Cardiac fibroblast (primary cell): ENCODE results near the gene COBL.

Source experiments
- DNase-seq, 2 donors: peaks; one replicate each; pipeline versions ENCODE4 v3.0.0 to v3.0.0-alpha.2; 2010; ENCODE audit warnings: low read depth in 2 of 2
- H3K4me3 ChIP-seq, 2 donors: replicated peaks in 1 of 2; 1 replicate in 1 of 2; 2 replicates in 1 of 2; pipeline ENCODE4 v1.5.1; 2011; ENCODE audit warnings: low read depth in 2 of 2, low read length in 2 of 2, mild to moderate bottlenecking in 2 of 2, moderate library complexity in 1 of 2
- TF ChIP-seq, protein P1 (sequence below): IDR thresholded peaks from one replicate; pipeline ENCODE4 v1.5.1; 2011; ENCODE audit warnings: low read depth, mild to moderate bottlenecking, low read length, inconsistent platforms

The COBL gene

GRCh38 chr7:51141451-51142003 is 175.1 kb downstream of the COBL start:
- TF ChIP-seq, protein P1, sequence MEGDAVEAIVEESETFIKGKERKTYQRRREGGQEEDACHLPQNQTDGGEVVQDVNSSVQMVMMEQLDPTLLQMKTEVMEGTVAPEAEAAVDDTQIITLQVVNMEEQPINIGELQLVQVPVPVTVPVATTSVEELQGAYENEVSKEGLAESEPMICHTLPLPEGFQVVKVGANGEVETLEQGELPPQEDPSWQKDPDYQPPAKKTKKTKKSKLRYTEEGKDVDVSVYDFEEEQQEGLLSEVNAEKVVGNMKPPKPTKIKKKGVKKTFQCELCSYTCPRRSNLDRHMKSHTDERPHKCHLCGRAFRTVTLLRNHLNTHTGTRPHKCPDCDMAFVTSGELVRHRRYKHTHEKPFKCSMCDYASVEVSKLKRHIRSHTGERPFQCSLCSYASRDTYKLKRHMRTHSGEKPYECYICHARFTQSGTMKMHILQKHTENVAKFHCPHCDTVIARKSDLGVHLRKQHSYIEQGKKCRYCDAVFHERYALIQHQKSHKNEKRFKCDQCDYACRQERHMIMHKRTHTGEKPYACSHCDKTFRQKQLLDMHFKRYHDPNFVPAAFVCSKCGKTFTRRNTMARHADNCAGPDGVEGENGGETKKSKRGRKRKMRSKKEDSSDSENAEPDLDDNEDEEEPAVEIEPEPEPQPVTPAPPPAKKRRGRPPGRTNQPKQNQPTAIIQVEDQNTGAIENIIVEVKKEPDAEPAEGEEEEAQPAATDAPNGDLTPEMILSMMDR: peak; percentile 75
- DNase-seq: peak; percentile 68 to 69
- H3K4me3 ChIP-seq: no peak overlapping the region

DNA sequence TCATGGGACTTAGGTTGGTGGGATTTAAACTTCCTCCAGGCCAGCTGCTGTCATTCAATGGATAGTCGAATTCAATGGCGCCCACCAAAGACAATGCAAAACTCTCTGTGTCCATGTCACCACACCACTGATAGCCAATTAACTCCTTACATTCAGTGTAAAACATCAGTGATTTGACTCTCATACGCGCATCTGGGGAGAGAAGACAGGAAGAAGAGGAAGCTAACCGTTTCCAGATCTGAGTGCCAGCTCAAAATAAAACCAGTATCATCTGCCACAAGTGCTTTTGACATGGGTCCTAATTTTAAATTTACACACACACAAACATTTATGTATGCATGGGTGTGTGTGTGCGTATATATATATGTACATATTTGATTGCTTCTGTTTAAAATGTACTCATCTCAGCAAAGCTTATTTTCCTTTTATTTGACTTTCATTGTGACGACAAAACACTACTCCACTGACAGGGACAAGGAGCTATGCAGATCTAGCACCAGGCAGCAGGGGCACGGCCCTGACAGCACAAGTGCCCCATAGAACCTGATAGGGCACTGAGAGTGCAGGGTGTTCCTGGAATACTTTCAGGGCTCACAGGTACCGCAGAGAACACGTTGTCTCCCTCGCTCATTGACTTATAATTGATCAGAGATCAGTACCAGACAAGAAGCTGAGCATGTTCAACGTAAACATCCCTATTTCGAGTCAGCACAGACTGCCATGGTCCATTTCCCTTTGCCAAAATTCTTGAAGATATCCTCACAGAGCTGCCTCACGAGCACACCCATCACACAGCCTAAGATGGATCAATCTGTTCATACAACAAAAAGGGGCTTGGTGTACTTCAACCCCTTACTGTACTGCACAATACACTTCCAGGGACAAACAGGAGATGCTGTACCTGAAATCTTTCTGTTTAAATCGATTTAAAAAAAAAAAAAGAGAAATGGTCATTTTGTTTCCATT is 176.1 kb downstream of the COBL start:
- TF ChIP-seq, protein P1: no peak
- no peak overlapping the region for H3K4me3 ChIP-seq
- no peak for DNase-seq

- TF ChIP-seq, protein P1: no peak
- no peak overlapping the region for H3K4me3 ChIP-seq
- DNase-seq: peak in 1 of 2 donors; percentile 8
Observed at GRCh38 chr7:51139796-51140195, 176.8 kb downstream of the COBL start.

- DNase-seq: no peak
- H3K4me3 ChIP-seq: no peak overlapping the region
- TF ChIP-seq, protein P1: no peak
Observed at GRCh38 chr7:51138123-51139085, 178.2 kb downstream of the COBL start.

DNA sequence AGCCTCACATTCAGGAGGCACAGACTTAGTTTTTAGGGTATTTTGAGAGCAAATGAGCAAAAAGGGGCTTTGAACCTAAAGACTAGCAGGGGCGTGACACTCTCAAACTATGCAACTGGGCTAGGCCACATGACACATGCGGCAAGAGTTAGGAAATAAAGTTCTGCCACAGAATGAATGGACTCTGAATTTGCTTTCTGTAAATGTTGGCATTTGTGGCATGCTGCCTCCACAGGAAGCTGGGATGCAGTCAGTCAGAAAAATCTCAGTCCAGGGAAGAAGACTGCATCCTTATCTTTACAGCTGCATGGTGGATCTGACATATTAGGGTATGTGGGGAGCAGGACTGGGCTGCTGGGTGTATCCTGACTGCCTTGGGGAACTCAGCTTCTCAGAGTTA is 181.0 kb downstream of the COBL start:
- no peak overlapping the region for H3K4me3 ChIP-seq
- DNase-seq: peak in 1 of 2 donors; percentile 2
- TF ChIP-seq, protein P1: no peak

GRCh38 chr7:51134013-51134441 is 182.6 kb downstream of the COBL start:
- TF ChIP-seq, protein P1: no peak
- no peak overlapping the region for H3K4me3 ChIP-seq
- peak; percentile 29 to 68 for DNase-seq
